Thymus (tissue), 11 donors: ENCODE results near the gene RTBDN. TPM values are rescaled to one million over a fixed set of nuclear protein-coding genes. Genes with fewer than 3 reads are reported as not detected.

ENCODE experiments used
- DNase-seq, 9 donors: peaks; one replicate each; pipeline ENCODE4 v3.0.0-alpha.2; 2013; ENCODE audit warnings: low spot score in 9 of 9, low read depth in 6 of 9, missing footprints in 1 of 9
- H3K27ac ChIP-seq, 2 donors: one replicate each; pipeline ENCODE4 v1.5.1; 2013; ENCODE audit warnings: control low read depth in 1 of 2, low read depth in 1 of 2, low read length in 1 of 2, mild to moderate bottlenecking in 1 of 2, moderate library complexity in 1 of 2
- H3K27me3 ChIP-seq, 2 donors: one replicate each; pipeline ENCODE4 v1.5.1; 2013; ENCODE audit warnings: low read length in 1 of 2; ENCODE audit not compliant: control insufficient read depth in 2 of 2, insufficient read depth in 1 of 2
- H3K36me3 ChIP-seq, 2 donors: one replicate each; pipeline ENCODE4 v1.5.1; 2013; ENCODE audit warnings: low read length in 1 of 2, mild to moderate bottlenecking in 1 of 2, moderate library complexity in 1 of 2; ENCODE audit not compliant: control insufficient read depth in 2 of 2, insufficient read depth in 2 of 2
- H3K4me1 ChIP-seq, 2 donors: one replicate each; pipeline ENCODE4 v1.5.1; 2013; ENCODE audit warnings: low read length in 2 of 2; ENCODE audit not compliant: control insufficient read depth in 2 of 2, insufficient read depth in 2 of 2
- H3K4me3 ChIP-seq, 2 donors: one replicate each; pipeline ENCODE4 v1.5.1; 2013; ENCODE audit warnings: low read length in 2 of 2, control low read depth in 1 of 2, mild to moderate bottlenecking in 1 of 2
- H3K9me3 ChIP-seq, 2 donors: one replicate each; pipeline ENCODE4 v1.5.1; 2013; ENCODE audit warnings: low read length in 1 of 2, mild to moderate bottlenecking in 1 of 2; ENCODE audit not compliant: control insufficient read depth in 2 of 2, insufficient read depth in 1 of 2
- WGBS: extraction: QIAGEN DNeasy Blood & Tissue Kit; methylation state at CpG from one replicate; pipeline ENCODE4 v1.1.7; 2013; 5-methylcytosine and 5-hydroxymethylcytosine counted together
- polyA plus RNA-seq: library from polyadenylated mRNA; stranded (reverse); fragments of 200-250 nt; gene quantifications from one replicate; pipeline ENCODE4 v1.2.3, GENCODE V29; 2013
- total RNA-seq: library from RNA; stranded (reverse); fragments of 120-200 nt; gene quantifications from one replicate; pipeline ENCODE4 v1.2.4, GENCODE V29; 2013
- donor health status: healthy.

The RTBDN gene
- total and polyA plus RNA-seq, 2 donors, result 1.6 to 1.7 TPM

DNA sequence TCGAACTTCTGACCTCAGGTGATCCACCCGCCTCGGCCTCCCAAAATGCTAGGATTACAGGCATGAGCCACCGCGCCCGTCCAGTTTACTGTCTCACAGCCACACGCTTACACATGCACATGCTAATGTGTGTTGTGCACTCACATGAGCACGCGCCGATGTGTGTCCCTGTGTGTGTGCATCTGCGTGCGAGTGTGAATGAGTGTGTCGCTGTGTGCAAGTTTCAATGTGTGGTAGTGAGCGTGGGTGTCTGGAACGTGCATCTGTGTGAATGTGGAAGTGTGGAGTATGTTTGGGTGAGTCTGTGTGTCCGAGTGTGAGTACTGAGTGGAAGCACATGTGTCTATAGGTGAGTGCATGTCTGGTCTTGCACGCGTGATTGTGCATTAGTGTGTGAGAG lies 8.1 kb upstream of the RTBDN start:
- WGBS, result 96% methylated on average over 18 of the region's 18 CpGs

DNA sequence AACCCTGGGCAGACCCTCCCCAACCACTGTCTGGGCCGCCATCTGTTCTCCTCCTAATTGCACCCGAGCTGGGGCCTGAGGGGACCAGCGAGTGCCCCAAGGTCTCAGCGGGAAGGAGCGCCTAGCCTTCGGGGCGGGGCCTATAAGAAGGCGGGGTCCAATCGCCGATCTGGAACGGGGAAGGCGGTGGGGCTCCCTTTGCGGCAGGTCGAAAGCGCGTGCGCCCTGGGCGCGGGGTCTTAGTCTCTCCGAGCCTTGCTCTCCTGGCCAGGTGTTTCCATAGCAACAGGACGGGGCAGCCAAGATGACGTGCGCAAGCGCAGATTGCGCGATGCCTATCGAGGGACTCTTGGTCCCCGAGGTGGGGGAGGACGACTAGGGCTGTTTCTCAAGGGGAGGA lies 6.7 kb upstream of the RTBDN start:
- DNase-seq, result no peak
- Histone ChIP-seq H3K4me3 (no peak overlapping the region), H3K36me3 (no peaks in the 10 kb centered on the region), H3K27me3 (peaks cover 55 to 90% of the 10 kb centered on the region in 2 donors), H3K27ac (no peak overlapping the region), H3K9me3 (peaks cover 1 to 14% of the 10 kb centered on the region in 2 donors), H3K4me1 (peaks cover 5 to 17% of the 10 kb centered on the region in 2 donors)
- WGBS, result 5% methylated on average over 29 of the region's 29 CpGs

More for the DNA sequence above, 8.1 kb upstream of the RTBDN start:
- Histone ChIP-seq H3K27ac (no peak overlapping the region), H3K36me3 (no peaks in the 10 kb centered on the region), H3K4me1 (peaks cover 7 to 20% of the 10 kb centered on the region in 2 donors), H3K27me3 (peaks cover 47 to 90% of the 10 kb centered on the region in 2 donors), H3K9me3 (peaks cover 1 to 11% of the 10 kb centered on the region in 2 donors), H3K4me3 (no peak overlapping the region)
- DNase-seq, result no peak

DNA sequence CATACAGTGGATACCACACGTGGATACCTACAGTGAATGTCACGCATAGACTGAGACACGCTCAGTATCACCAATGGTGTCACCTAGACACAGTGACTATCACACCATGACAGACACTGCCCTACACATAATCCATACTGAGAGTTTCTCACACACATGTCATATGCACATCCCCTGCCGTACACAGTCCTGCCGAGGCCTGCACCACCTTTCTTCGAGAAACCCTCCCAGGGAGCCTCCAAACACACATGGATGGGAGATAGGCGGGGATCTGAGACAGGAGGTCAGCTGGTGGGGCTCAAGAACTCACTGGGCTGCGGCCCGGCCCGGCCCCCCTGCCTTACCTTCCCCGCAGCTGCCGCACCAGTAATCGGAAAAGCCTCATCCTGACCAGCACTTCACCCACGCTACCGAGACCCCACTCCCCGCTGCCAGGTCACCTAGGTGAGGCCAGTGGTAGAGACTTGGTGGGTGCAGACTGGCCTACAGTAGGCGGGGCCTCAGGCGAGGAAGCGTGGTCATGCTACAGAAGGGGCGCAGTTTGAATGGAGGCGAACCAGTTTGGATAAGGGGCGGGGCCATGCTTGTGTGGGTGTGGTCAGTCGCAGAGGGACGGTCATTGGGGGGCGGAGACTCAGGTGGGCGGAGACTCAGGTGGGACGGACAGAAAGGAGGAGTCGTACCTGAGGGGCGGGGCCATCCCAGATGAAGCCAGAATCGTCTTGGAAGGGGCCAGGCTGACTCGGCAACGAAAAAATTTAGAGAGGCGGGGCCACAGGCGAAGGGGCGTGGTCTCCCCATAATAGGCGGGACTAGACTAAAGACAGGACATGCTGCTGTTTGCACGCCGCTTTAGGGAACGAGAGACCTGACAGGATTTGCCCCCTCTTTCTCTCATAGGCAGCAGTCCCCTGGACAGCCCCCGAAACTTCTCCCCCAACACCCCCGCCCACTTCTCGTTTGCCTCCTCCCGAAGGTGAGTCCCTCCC lies 6.0 kb upstream of the RTBDN start:
- H3K27ac ChIP-seq, result no peak overlapping the region
- no peak overlapping the region for H3K4me3 ChIP-seq
- H3K27me3 ChIP-seq, result peaks cover 62 to 92% of the 10 kb centered on the region in 2 donors
- no peaks in the 10 kb centered on the region for H3K36me3 ChIP-seq
- no peak for DNase-seq
- WGBS, result 32% methylated on average over 43 of the region's 43 CpGs
- H3K9me3 ChIP-seq, result peaks cover 2 to 16% of the 10 kb centered on the region in 2 donors
- H3K4me1 ChIP-seq, result peaks cover 5 to 17% of the 10 kb centered on the region in 2 donors

DNA sequence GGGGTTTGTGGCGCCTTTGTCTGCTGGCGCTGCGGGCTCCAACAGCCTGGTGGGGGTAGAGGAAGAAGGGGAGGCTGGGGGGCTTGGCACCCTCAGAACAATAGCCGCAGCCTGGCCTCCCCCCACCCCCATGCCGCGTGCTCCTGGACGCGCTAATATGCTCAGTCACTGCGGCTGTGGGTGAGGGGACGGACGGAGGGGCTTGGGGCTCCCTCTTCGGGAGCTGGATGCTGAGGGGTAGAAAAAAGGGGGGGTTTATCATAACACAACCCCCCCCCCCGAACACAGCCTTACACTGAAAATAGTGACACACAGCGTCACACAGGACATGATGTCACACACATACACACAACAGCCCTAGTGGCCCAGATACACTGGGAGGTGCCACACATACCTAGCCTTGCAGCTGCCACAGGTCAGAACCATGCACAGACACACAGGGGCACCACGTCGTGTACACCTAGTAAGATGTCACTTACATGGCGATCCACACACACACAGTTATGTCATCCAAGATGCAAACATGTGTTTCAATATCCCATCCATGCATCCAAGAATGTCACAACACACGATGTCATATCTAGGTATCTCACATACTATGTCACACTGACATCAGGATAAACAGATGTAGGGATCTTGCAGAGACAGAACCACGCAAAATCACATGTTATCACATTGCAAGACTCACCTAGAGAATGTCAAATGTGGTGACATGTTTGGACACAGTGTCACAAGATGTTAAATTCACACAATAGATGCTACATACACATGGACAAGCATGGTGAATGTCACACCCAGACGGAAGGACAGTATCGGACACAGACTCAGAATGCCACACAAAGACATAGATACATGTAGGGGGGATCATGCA lies 4.7 kb upstream of the RTBDN start:
- no peak for DNase-seq
- no peaks in the 10 kb centered on the region for H3K36me3 ChIP-seq
- peaks cover 2 to 16% of the 10 kb centered on the region in 2 donors for H3K9me3 ChIP-seq
- no peak overlapping the region for H3K27ac ChIP-seq
- peaks cover 72 to 97% of the 10 kb centered on the region in 2 donors for H3K27me3 ChIP-seq
- peaks cover 5 to 17% of the 10 kb centered on the region in 2 donors for H3K4me1 ChIP-seq
- WGBS, result 26% methylated on average over 21 of the region's 21 CpGs
- peak overlapping the region in 1 of 2 donors; percentile 43 for H3K4me3 ChIP-seq

DNA sequence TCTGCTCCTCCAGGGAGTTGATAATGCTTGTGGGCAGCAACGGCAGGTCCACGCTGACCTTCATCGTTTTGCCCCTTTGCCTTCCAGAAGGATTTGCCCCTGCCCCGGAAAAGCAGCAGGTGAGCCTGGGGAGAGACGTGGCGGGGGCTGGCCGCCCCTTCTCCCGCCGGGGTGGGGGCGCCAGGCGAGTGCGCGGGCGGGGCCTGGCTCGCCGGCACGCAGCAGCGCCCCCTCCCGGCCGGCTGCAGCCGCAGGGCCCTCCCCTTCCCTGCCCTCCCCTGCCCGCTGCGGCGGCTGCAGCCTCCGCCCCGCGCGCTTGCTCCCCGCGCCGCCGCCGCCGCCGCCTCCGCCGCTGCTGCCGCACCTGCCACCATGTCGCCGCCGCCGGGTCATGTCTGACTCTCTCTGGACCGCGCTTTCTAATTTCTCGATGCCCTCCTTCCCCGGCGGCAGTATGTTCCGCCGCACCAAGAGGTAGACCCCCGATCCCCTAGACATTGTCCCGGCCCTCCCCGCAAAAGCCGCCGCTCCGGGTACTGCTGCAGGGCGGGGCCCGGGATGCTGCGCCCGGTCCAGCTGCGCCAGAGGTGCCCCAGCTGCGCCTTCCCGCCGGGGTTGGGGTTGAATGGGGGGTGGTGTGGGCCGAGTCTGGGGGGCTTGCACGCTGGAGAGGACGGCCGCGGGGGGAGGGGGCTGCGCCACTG lies 4.0 kb upstream of the RTBDN start, which contains the start of gene MAST1:
MAST1 (plus strand) TSS at position 334 of the 704 bp plus-strand sequence; CDS start at position 392, 58 bp downstream.
- no peaks in the 10 kb centered on the region for H3K36me3 ChIP-seq
- WGBS, result 1% methylated on average over 68 of the region's 69 CpGs
- DNase-seq, result peak in 1 of 9 donors; percentile 45
- H3K4me1 ChIP-seq, result peaks cover 8 to 19% of the 10 kb centered on the region in 2 donors
- H3K4me3 ChIP-seq, result peak within 1 kb of the TSS in 1 of 2 donors; percentile 43
- peaks cover 78 to 96% of the 10 kb centered on the region in 2 donors for H3K27me3 ChIP-seq
- H3K27ac ChIP-seq, result no peak within 1 kb of the TSS
- H3K9me3 ChIP-seq, result peaks cover 2 to 16% of the 10 kb centered on the region in 2 donors

DNA sequence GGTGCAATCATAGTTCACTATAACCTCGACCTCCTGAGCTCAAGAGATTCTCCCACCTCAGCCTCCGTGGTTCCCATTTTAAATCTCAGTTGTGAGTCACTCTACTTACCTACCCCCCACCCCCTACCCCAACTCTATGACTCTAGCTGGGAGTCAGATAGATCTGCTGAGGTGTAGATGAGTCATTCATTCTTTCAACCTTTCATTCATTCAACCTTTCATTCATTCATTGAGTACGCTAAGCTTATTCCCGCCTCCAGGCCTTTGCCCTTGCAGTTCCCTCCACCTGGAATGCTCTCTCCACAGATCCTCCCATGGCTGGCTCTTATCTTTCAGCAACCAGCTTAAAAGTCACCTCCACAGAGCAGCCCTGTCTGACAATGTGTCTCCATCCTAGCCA lies 2.8 kb upstream of the RTBDN start:
- WGBS, result 89% methylated on average over 4 of the region's 4 CpGs
- H3K4me3 ChIP-seq, result no peak overlapping the region
- no peak overlapping the region for H3K27ac ChIP-seq
- H3K4me1 ChIP-seq, result peaks cover 8 to 24% of the 10 kb centered on the region in 2 donors
- peaks cover 2 to 23% of the 10 kb centered on the region in 2 donors for H3K9me3 ChIP-seq
- no peak for DNase-seq
- H3K27me3 ChIP-seq, result peaks cover 84 to 97% of the 10 kb centered on the region in 2 donors
- no peaks in the 10 kb centered on the region for H3K36me3 ChIP-seq

DNA sequence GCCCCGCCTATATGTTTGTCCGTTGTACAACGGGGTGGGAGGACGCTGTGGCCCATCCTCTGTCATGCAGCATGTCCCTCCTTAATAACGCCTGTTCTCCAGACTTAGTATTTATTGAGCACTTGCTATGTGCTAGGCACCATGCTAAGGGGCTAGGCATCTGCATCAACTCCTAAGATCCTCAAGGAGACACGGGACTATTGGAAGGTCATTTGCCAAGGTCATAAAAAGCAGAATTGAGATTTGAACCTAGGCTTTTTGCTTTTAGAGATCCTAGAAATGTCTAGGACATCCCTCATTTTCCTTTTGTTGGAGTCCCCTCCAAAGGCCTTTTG lies 2.1 kb upstream of the RTBDN start:
- 13% methylated on average over 6 of the region's 6 CpGs for WGBS
- DNase-seq, result no peak
- no peaks in the 10 kb centered on the region for H3K36me3 ChIP-seq
- no peak overlapping the region for H3K27ac ChIP-seq
- peaks cover 2 to 23% of the 10 kb centered on the region in 2 donors for H3K9me3 ChIP-seq
- H3K4me1 ChIP-seq, result peaks cover 8 to 24% of the 10 kb centered on the region in 2 donors
- peaks cover 85 to 97% of the 10 kb centered on the region in 2 donors for H3K27me3 ChIP-seq
- no peak overlapping the region for H3K4me3 ChIP-seq

DNA sequence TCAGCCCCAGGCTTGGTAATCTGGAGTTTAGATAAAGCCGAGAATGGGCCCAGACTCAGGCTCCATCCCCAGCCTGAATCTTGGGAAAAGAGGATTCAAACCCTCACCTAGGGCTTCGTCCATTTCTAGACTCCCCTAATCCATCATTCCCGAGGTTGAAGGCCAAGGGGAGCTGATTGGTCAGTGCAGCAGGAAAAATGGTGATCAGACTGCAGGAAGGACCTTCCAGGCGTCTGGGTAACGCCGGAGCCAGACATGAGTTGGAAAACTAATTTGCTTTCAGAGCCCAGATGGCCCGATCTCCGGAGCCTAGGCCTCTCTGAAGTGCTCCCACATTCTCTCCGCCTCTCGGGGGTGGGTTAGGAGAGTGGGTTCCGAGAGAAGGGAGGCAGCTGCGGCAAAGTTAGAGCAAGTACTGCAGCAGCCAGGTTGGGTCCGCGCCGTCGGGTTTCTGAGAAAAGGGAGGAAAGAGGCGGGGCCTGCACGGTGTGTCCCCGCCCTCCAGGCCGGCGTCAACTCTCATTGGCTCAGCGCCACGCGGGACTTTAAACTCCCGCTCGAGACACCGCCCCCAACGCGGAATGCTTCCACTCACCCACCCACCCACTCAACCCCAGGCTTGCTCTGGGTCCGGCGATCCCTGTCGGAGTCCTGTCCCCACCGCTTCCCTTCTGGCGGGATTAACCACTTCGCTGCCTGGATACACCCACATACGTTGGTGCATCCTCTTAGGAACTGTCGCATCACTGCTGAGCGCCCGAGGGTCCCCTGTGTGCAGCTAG lies 788 bp upstream of the RTBDN start:
- H3K4me1 ChIP-seq, result peaks cover 2 to 18% of the 10 kb centered on the region in 2 donors
- H3K36me3 ChIP-seq, result no peaks in the 10 kb centered on the region
- peaks cover 1 to 12% of the 10 kb centered on the region in 2 donors for H3K9me3 ChIP-seq
- no peak overlapping the region for H3K4me3 ChIP-seq
- DNase-seq, result peak in 1 of 9 donors; percentile 26
- H3K27me3 ChIP-seq, result peaks cover 73 to 97% of the 10 kb centered on the region in 2 donors
- no peak overlapping the region for H3K27ac ChIP-seq
- 16% methylated on average over 39 of the region's 39 CpGs for WGBS
